ENCODE data around the gene RAB11A. TPM values are rescaled to one million over a fixed set of nuclear protein-coding genes. Genes with fewer than 3 reads are reported as not detected.

The RAB11A gene
- total RNA-seq, 2 donors from 2014 or later = 111 to 149 TPM

- ATAC-seq (ENCODE audit: insufficient number of reproducible peaks, low FRiP score, low read depth) = no peak
- Histone ChIP-seq H3K4me1 (ENCODE audit: control insufficient read depth in 1 of 2, low read depth in 2 of 2) (peaks cover 0 to 11% of the 10 kb centered on the region in 2 donors), H3K36me3 (no peaks in the 10 kb centered on the region), H3K27ac (no peak overlapping the region), H3K27me3 (replicated peaks; ENCODE audit: insufficient read depth) (no peaks in the 10 kb centered on the region), H3K9me3 (no peaks in the 10 kb centered on the region), H3K4me3 (no peak overlapping the region)
- no peak for DNase-seq (ENCODE audit: low spot score)
- no peak for TF ChIP-seq CTCF (IDR thresholded peaks at IDR 0.05)
Observed at GRCh38 chr15:65912235-65912634, 42.9 kb downstream of the RAB11A start.

- no peak for TF ChIP-seq CTCF (IDR thresholded peaks at IDR 0.05)
- H3K9me3 ChIP-seq = no peaks in the 10 kb centered on the region
- no peak overlapping the region for H3K27ac ChIP-seq
- H3K27me3 ChIP-seq (replicated peaks; ENCODE audit: insufficient read depth) = no peaks in the 10 kb centered on the region
- peaks cover 0 to 13% of the 10 kb centered on the region in 2 donors for H3K4me1 ChIP-seq (ENCODE audit: control insufficient read depth in 1 of 2, low read depth in 2 of 2)
- ATAC-seq (ENCODE audit: insufficient number of reproducible peaks, low FRiP score, low read depth) (no peak), DNase-seq (ENCODE audit: low spot score) (no peak)
- no peaks in the 10 kb centered on the region for H3K36me3 ChIP-seq
- no peak overlapping the region for H3K4me3 ChIP-seq
Observed at GRCh38 chr15:65913631-65914199, 44.4 kb downstream of the RAB11A start.

GRCh38 chr15:65914386-65914785 is 45.1 kb downstream of the RAB11A start:
- H3K27ac ChIP-seq = no peak overlapping the region
- H3K4me3 ChIP-seq = no peak overlapping the region
- no peak for TF ChIP-seq CTCF (IDR thresholded peaks at IDR 0.05)
- DNase-seq (ENCODE audit: low spot score) = no peak
- H3K36me3 ChIP-seq = no peaks in the 10 kb centered on the region
- peaks cover 0 to 13% of the 10 kb centered on the region in 2 donors for H3K4me1 ChIP-seq (ENCODE audit: control insufficient read depth in 1 of 2, low read depth in 2 of 2)
- no peak for ATAC-seq (ENCODE audit: insufficient number of reproducible peaks, low FRiP score, low read depth)
- no peaks in the 10 kb centered on the region for H3K27me3 ChIP-seq (replicated peaks; ENCODE audit: insufficient read depth)
- no peaks in the 10 kb centered on the region for H3K9me3 ChIP-seq

GRCh38 chr15:65914981-65915925 is 46.0 kb downstream of the RAB11A start:
- H3K9me3 ChIP-seq = no peaks in the 10 kb centered on the region
- no peaks in the 10 kb centered on the region for H3K36me3 ChIP-seq
- ATAC-seq (ENCODE audit: insufficient number of reproducible peaks, low FRiP score, low read depth) (no peak), DNase-seq (ENCODE audit: low spot score) (no peak)
- TF ChIP-seq CTCF (IDR thresholded peaks at IDR 0.05) = no peak
- no peaks in the 10 kb centered on the region for H3K27me3 ChIP-seq (replicated peaks; ENCODE audit: insufficient read depth)
- no peak overlapping the region for H3K4me3 ChIP-seq
- peaks cover 0 to 13% of the 10 kb centered on the region in 2 donors for H3K4me1 ChIP-seq (ENCODE audit: control insufficient read depth in 1 of 2, low read depth in 2 of 2)
- no peak overlapping the region for H3K27ac ChIP-seq

GRCh38 chr15:65916041-65916663 is 46.9 kb downstream of the RAB11A start:
- H3K36me3 ChIP-seq = no peaks in the 10 kb centered on the region
- no peak for TF ChIP-seq CTCF (IDR thresholded peaks at IDR 0.05)
- no peak for DNase-seq (ENCODE audit: low spot score)
- no peak overlapping the region for H3K27ac ChIP-seq
- no peaks in the 10 kb centered on the region for H3K9me3 ChIP-seq
- H3K4me1 ChIP-seq (ENCODE audit: control insufficient read depth in 1 of 2, low read depth in 2 of 2) = peaks cover 0 to 19% of the 10 kb centered on the region in 2 donors
- H3K4me3 ChIP-seq = no peak overlapping the region
- no peak for ATAC-seq (ENCODE audit: insufficient number of reproducible peaks, low FRiP score, low read depth)
- H3K27me3 ChIP-seq (replicated peaks; ENCODE audit: insufficient read depth) = no peaks in the 10 kb centered on the region
